Smooth muscle cell (in vitro differentiated cells): ENCODE data around the gene ZDHHC11B. TPM values are rescaled to one million over a fixed set of nuclear protein-coding genes. Genes with fewer than 3 reads are reported as not detected.

Experiments used
- DNase-seq: peaks from one replicate; lab custom pipeline; 2025; ENCODE audit not compliant: unreplicated experiment; lab: John Stamatoyannopoulos, UW
- H2AFZ ChIP-seq: fragments of 200-600 bp; sonication (generic); 2 replicates; pipeline ENCODE4 v1.6.0; 2016; ENCODE audit warnings: antibody characterized with exemption, low read depth, mild to moderate bottlenecking
- H3F3A ChIP-seq: fragments of 200-600 bp; sonication (generic); 2 replicates; pipeline ENCODE4 v1.6.0; 2017; ENCODE audit warnings: antibody characterized with exemption, low read depth
- H3K27ac ChIP-seq: fragments of 200-600 bp; sonication (generic); 2 replicates; pipeline ENCODE4 v1.5.1; 2016; ENCODE audit warnings: low read depth, mild to moderate bottlenecking
- H3K27me3 ChIP-seq: fragments of 200-600 bp; sonication (generic); 2 replicates; pipeline ENCODE4 v1.6.1; 2016; ENCODE audit warnings: low read depth, mild to moderate bottlenecking
- H3K36me3 ChIP-seq: fragments of 200-600 bp; sonication (generic); 2 replicates; pipeline ENCODE4 v1.5.1; 2016; ENCODE audit warnings: low read depth
- H3K4me1 ChIP-seq: fragments of 200-600 bp; sonication (generic); 2 replicates; pipeline ENCODE4 v1.5.1; 2016; ENCODE audit warnings: low read depth
- H3K4me2 ChIP-seq: fragments of 200-600 bp; sonication (generic); 2 replicates; pipeline ENCODE4 v1.6.0; 2016; ENCODE audit warnings: mild to moderate bottlenecking
- H3K4me3 ChIP-seq: fragments of 200-600 bp; sonication (generic); 2 replicates; pipeline ENCODE4 v1.5.1; 2016; ENCODE audit warnings: mild to moderate bottlenecking
- H3K79me2 ChIP-seq: fragments of 200-600 bp; sonication (generic); 2 replicates; pipeline ENCODE4 v1.6.0; 2016; ENCODE audit warnings: low read depth, mild to moderate bottlenecking
- H3K9ac ChIP-seq: fragments of 200-600 bp; sonication (generic); 2 replicates; pipeline ENCODE4 v1.6.0; 2016; ENCODE audit warnings: low read depth
- H3K9me3 ChIP-seq: fragments of 200-600 bp; sonication (generic); replicated peaks from 2 replicates; pipeline ENCODE4 v1.5.1; 2016; ENCODE audit warnings: low read depth
- H4K20me1 ChIP-seq: fragments of 200-600 bp; sonication (generic); 2 replicates; pipeline ENCODE4 v1.6.0; 2016; ENCODE audit warnings: low read depth
- CTCF ChIP-seq: fragments of 200-600 bp; sonication (generic); IDR thresholded peaks from 2 replicates; pipeline ENCODE4 v1.5.1; 2017; ENCODE audit warnings: borderline replicate concordance, mild to moderate bottlenecking, antibody characterized with exemption; ENCODE audit not compliant: insufficient read depth, poor library complexity, severe bottlenecking
- WGBS: methylation state at CpG from one replicate; pipeline ENCODE4 v1.1.7; 2016; ENCODE audit warnings: low lambda C conversion rate; 5-methylcytosine and 5-hydroxymethylcytosine counted together
- polyA plus RNA-seq: library from polyadenylated mRNA; unstranded; fragments of >200 nt; fragmentation: Nextera tagmentation; extraction: Ambion mirVana; gene quantifications from 2 replicates; pipeline ENCODE4 v1.2.1, GENCODE V29; 2016
- total RNA-seq: library from RNA; depleted of rRNA; stranded (reverse); fragments of >200 nt; gene quantifications from 2 replicates; pipeline ENCODE4 v1.2.3, GENCODE V29; 2014

The ZDHHC11B gene
- total and polyA plus RNA-seq, 2 experiments from 2014 or later, result not detected

GRCh38 chr5:668283-668995, 116.1 kb downstream of the ZDHHC11B start:
- 89% methylated on average over 31 of the region's 44 CpGs for WGBS
- no peak for DNase-seq
- no peak overlapping the region for H3K9ac ChIP-seq
- H3K4me1 ChIP-seq, result peaks cover 3% of the 10 kb centered on the region
- H4K20me1 ChIP-seq, result no peaks in the 10 kb centered on the region
- H2AFZ ChIP-seq, result no peak overlapping the region
- no peaks in the 10 kb centered on the region for H3K27me3 ChIP-seq
- H3K79me2 ChIP-seq, result no peaks in the 10 kb centered on the region
- TF ChIP-seq CTCF, result no peak
- H3K36me3 ChIP-seq, result no peaks in the 10 kb centered on the region
- no peak overlapping the region for H3K27ac ChIP-seq
- H3K4me3 ChIP-seq, result no peak overlapping the region
- no peaks in the 10 kb centered on the region for H3K9me3 ChIP-seq
- H3K4me2 ChIP-seq, result no peak overlapping the region
- no peaks in the 10 kb centered on the region for H3F3A ChIP-seq

- DNase-seq, result no peak
- 97% methylated on average over 13 of the region's 13 CpGs for WGBS
- TF ChIP-seq CTCF, result no peak
These were observed 117.6 kb downstream of the ZDHHC11B start for GRCh38 chr5:666816-667498.

GRCh38 chr5:665956-666711, 118.4 kb downstream of the ZDHHC11B start:
- Histone ChIP-seq H3K4me1 (no peaks in the 10 kb centered on the region), H3K9me3 (no peaks in the 10 kb centered on the region), H3F3A (no peaks in the 10 kb centered on the region), H2AFZ (no peak overlapping the region), H4K20me1 (no peaks in the 10 kb centered on the region), H3K27me3 (no peaks in the 10 kb centered on the region), H3K4me3 (no peak overlapping the region), H3K36me3 (no peaks in the 10 kb centered on the region), H3K4me2 (no peak overlapping the region), H3K9ac (no peak overlapping the region), H3K27ac (no peak overlapping the region), H3K79me2 (no peaks in the 10 kb centered on the region)
- no peak for DNase-seq
- 97% methylated on average over 36 of the region's 40 CpGs for WGBS
- no peak for TF ChIP-seq CTCF

More at GRCh38 chr5:666816-667498, 117.6 kb downstream of the ZDHHC11B start:
- no peak overlapping the region for H3K4me2 ChIP-seq
- H3F3A ChIP-seq, result no peaks in the 10 kb centered on the region
- no peaks in the 10 kb centered on the region for H3K36me3 ChIP-seq
- no peak overlapping the region for H2AFZ ChIP-seq
- no peak overlapping the region for H3K9ac ChIP-seq
- H3K27ac ChIP-seq, result no peak overlapping the region
- H3K4me1 ChIP-seq, result no peaks in the 10 kb centered on the region
- H3K79me2 ChIP-seq, result no peaks in the 10 kb centered on the region
- no peaks in the 10 kb centered on the region for H3K27me3 ChIP-seq
- H3K4me3 ChIP-seq, result no peak overlapping the region
- H3K9me3 ChIP-seq, result no peaks in the 10 kb centered on the region
- H4K20me1 ChIP-seq, result no peaks in the 10 kb centered on the region
